ENCODE data around the gene CCDC47. TPM values are rescaled to one million over a fixed set of nuclear protein-coding genes. Genes with fewer than 3 reads are reported as not detected.

Gene CCDC47
- total RNA-seq, 1 experiment from 2014 or later: 117 TPM

DNA sequence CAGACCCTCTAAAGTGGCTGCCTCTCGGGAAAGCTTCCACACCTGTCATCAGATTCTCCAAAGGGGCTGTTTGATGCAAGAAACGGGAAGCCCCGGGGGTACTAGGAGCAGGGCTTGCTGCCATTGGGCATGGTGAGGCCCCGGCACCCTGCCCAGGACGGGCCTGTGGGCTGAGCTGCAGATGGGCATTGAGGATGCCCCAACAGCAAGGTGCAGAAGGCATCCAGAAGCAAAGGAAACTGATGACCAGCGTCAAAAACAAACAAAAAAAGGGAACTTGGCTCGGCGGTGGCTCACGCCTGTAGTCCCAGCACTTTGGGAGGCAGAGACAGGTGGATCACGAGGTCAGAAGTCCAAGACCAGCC is 72.0 kb downstream of the CCDC47 start:
- no peaks in the 10 kb centered on the region for H3K79me2 ChIP-seq (ENCODE audit: insufficient read depth, low read length)
- H3K27ac ChIP-seq (ENCODE audit: low read depth, low read length): no peak overlapping the region
- TF ChIP-seq, protein P1, sequence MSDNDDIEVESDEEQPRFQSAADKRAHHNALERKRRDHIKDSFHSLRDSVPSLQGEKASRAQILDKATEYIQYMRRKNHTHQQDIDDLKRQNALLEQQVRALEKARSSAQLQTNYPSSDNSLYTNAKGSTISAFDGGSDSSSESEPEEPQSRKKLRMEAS (IDR thresholded peaks at IDR 0.05): no peak
- TF ChIP-seq, protein P2, sequence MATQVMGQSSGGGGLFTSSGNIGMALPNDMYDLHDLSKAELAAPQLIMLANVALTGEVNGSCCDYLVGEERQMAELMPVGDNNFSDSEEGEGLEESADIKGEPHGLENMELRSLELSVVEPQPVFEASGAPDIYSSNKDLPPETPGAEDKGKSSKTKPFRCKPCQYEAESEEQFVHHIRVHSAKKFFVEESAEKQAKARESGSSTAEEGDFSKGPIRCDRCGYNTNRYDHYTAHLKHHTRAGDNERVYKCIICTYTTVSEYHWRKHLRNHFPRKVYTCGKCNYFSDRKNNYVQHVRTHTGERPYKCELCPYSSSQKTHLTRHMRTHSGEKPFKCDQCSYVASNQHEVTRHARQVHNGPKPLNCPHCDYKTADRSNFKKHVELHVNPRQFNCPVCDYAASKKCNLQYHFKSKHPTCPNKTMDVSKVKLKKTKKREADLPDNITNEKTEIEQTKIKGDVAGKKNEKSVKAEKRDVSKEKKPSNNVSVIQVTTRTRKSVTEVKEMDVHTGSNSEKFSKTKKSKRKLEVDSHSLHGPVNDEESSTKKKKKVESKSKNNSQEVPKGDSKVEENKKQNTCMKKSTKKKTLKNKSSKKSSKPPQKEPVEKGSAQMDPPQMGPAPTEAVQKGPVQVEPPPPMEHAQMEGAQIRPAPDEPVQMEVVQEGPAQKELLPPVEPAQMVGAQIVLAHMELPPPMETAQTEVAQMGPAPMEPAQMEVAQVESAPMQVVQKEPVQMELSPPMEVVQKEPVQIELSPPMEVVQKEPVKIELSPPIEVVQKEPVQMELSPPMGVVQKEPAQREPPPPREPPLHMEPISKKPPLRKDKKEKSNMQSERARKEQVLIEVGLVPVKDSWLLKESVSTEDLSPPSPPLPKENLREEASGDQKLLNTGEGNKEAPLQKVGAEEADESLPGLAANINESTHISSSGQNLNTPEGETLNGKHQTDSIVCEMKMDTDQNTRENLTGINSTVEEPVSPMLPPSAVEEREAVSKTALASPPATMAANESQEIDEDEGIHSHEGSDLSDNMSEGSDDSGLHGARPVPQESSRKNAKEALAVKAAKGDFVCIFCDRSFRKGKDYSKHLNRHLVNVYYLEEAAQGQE (IDR thresholded peaks at IDR 0.05; ENCODE audit: low read depth): no peak
- no peak for TF ChIP-seq JUND (IDR thresholded peaks at IDR 0.05)
- TF ChIP-seq FOSL1 (IDR thresholded peaks at IDR 0.05; ENCODE audit: low read depth): no peak
- TF ChIP-seq POLR2A (IDR thresholded peaks at IDR 0.05; ENCODE audit: borderline replicate concordance, extremely low read depth, insufficient read depth, insufficient read length): no peak
- POLR2A ChIA-PET: interaction anchor here (0.6 kb wide), 1 partner anchor 11 kb away, joined by 3 read pairs; no protein-coding TSS in a partner anchor
- no peak overlapping the region for H3K4me3 ChIP-seq (replicated peaks in 1 of 2; ENCODE audit: low read depth in 1 of 2, low read length in 2 of 2)
- CTCF ChIA-PET: interaction anchor here (1.1 to 1.6 kb wide), 2 partner anchors 9 to 90 kb away, joined by 3 read pairs; no protein-coding TSS in a partner anchor
- DNase-seq (ENCODE audit: low read depth, low spot score) (no peak), ATAC-seq (no peak)
- H3K4me1 ChIP-seq (ENCODE audit: control insufficient read depth in 1 of 2, insufficient read depth in 2 of 2, low read length in 2 of 2): peaks cover 5 to 30% of the 10 kb centered on the region in 2 experiments
- no peaks in the 10 kb centered on the region for H3K9me2 ChIP-seq (ENCODE audit: insufficient read depth)
- RAD21 ChIA-PET (ENCODE audit: low non-redundant PET in 1 of 2, low total read pairs in 2 of 2, uncharacterized antibody in 2 of 2, unreplicated experiment in 2 of 2): no interaction called here
- H3K9me3 ChIP-seq (ENCODE audit: control insufficient read depth in 1 of 2, insufficient read depth in 1 of 2, low read depth in 1 of 2, low read length in 2 of 2): no peaks in the 10 kb centered on the region
- H3K27me3 ChIP-seq (ENCODE audit: insufficient read depth, low read length): no peaks in the 10 kb centered on the region
- no peaks in the 10 kb centered on the region for H4K20me1 ChIP-seq (ENCODE audit: insufficient read depth)
- no peak overlapping the region for H2AFZ ChIP-seq (ENCODE audit: low read depth, low read length, poor library complexity, severe bottlenecking)
- H3K9ac ChIP-seq (ENCODE audit: low read length): no peak overlapping the region
- no peak overlapping the region for H3K4me2 ChIP-seq (ENCODE audit: low read length)
- no peaks in the 10 kb centered on the region for H3K36me3 ChIP-seq (ENCODE audit: control insufficient read depth in 1 of 2, insufficient read depth in 2 of 2, low read length in 2 of 2)
- BruUV-seq (replicated peaks): no TSS peak
- intact Hi-C loops (cut with micrococcal nuclease): no loop called here
